Stimulated activated naive B cell treated with anti-CD40 and anti-IgM and Interleukin-4, amounts not matched to agents 10 μg/mL and 1 μg/mL and 100 μg/mL, for 72 hours (primary cell): Measurements from ENCODE around the gene MLH1.

Source experiments
- ATAC-seq, 2 donors: fragments of 150-1000 bp; cut with Tn5 transposase; replicated peaks; 2 replicates each; pipeline ENCODE4 v1.10.0; 2021; ENCODE audit warnings: moderate library complexity in 1 of 2
- DNase-seq: peaks from one replicate; pipeline ENCODE4 v3.0.0; 2021
- H3K27ac Mint-ChIP-seq: one replicate; pipeline ENCODE4 v1.8.0; 2022; ENCODE audit warnings: mild to moderate bottlenecking, mixed read lengths
- H3K27me3 Mint-ChIP-seq, 2 donors: one replicate each; pipeline ENCODE4 v1.8.0; 2022; ENCODE audit warnings: mixed read lengths in 2 of 2
- H3K36me3 Mint-ChIP-seq, 2 donors: one replicate each; pipeline ENCODE4 v1.8.0; 2022; ENCODE audit warnings: mixed read lengths in 2 of 2, mild to moderate bottlenecking in 1 of 2
- H3K4me1 Mint-ChIP-seq, 2 donors: one replicate each; pipeline ENCODE4 v1.8.0; 2022; ENCODE audit warnings: mixed read lengths in 2 of 2, mild to moderate bottlenecking in 1 of 2
- H3K4me3 Mint-ChIP-seq, 2 donors: one replicate each; pipeline ENCODE4 v1.8.0; 2022; ENCODE audit warnings: mild to moderate bottlenecking in 2 of 2, mixed read lengths in 2 of 2, moderate library complexity in 1 of 2
- H3K9me3 Mint-ChIP-seq, 2 donors: one replicate each; pipeline ENCODE4 v1.8.0; 2022; ENCODE audit warnings: mixed read lengths in 2 of 2, mild to moderate bottlenecking in 1 of 2

Gene MLH1

DNA sequence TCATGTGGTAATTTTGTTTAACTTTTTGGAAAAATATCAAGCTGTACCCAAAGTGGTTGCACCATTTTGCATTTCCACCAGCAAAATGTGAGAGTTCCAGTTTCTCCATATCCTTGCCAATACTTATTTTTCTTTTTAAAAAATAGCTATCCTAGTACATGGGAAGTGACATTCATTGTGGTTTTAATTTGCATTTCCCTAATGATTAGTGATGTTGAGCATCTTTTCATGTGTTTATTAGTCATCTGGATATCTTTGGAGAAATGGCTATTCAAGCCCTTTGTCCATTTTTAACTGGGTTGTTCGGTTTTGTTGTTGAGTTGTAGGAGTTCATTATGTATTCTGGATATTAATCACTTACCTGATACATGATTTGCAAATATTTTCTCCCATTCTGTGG is 29.0 kb upstream of the MLH1 start:
- H3K4me1 Mint-ChIP-seq = peaks cover 15 to 20% of the 10 kb centered on the region in 2 donors
- H3K9me3 Mint-ChIP-seq = no peaks in the 10 kb centered on the region
- H3K27me3 Mint-ChIP-seq = no peaks in the 10 kb centered on the region
- no peak overlapping the region for H3K27ac Mint-ChIP-seq
- DNase-seq (no peak), ATAC-seq (no peak)
- H3K36me3 Mint-ChIP-seq = no peaks in the 10 kb centered on the region
- H3K4me3 Mint-ChIP-seq = no peak overlapping the region

DNA sequence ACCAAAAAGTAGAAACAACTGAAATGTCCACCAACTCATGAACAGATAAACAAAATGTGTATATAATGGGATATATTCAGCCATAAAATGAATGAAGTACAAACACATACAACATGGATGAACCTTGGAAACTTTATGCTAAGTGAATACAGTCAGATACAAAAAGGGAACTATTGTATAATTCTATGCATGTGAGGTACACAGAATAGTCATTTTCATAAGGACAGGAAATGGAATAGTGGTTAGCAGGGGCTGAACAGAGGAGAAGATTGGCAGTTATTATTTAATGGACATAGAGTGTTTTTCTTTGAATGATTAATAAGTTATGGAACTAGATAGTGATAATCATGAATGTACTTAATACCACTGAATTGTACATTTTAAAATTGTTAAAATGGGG is 28.5 kb upstream of the MLH1 start:
- Mint-ChIP-seq H3K4me1 (peaks cover 20 to 25% of the 10 kb centered on the region in 2 donors), H3K4me3 (no peak overlapping the region), H3K9me3 (no peaks in the 10 kb centered on the region), H3K27me3 (no peaks in the 10 kb centered on the region), H3K36me3 (no peaks in the 10 kb centered on the region), H3K27ac (no peak overlapping the region)
- no peak for DNase-seq
- peak; percentile 86 to 87 for ATAC-seq

DNA sequence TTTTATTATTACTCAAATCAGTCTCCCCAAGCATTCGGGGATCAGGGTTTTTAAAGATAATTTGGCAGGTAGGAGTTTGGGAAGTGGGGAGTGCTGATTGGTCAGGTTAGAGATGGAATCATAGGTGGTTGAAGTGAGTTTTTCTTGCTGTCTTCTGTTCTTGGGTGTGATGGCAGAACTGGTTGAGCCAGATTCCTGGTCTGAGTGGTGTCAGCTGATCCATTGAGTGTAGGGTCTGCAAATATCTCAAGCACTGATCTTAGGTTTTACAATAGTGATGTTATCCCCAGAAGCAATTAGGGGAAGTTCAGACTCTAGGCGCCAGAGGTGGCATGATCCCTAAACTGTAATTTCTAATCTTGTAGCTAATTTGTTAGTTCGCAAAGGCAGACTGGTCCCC is 27.9 kb upstream of the MLH1 start:
- H3K27me3 Mint-ChIP-seq = no peaks in the 10 kb centered on the region
- H3K4me1 Mint-ChIP-seq = peaks cover 23 to 31% of the 10 kb centered on the region in 2 donors
- no peak overlapping the region for H3K27ac Mint-ChIP-seq
- H3K9me3 Mint-ChIP-seq = no peaks in the 10 kb centered on the region
- no peaks in the 10 kb centered on the region for H3K36me3 Mint-ChIP-seq
- ATAC-seq = no peak
- DNase-seq = no peak
- no peak overlapping the region for H3K4me3 Mint-ChIP-seq

DNA sequence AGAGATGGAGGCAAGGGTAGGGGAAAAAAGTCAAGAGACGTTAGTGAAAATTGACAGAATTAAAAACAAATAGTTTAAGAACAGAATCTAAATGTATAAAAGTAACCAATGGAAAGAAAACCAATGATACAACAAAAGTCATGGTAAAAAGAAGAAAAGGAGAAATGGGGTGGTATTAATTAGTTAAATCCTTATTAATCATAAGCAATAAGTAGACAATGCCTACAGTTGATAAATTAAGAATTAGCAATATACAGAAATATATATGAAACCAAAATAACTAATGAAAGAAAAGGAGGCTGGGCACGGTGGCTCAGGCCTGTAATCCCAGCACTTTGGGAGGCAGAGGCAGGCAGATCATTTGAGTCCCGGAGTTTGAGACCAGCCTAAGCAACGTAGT is 24.2 kb upstream of the MLH1 start:
- H3K27ac Mint-ChIP-seq = peak overlapping the region; percentile 95
- H3K4me1 Mint-ChIP-seq = peaks cover 29 to 36% of the 10 kb centered on the region in 2 donors
- H3K36me3 Mint-ChIP-seq = no peaks in the 10 kb centered on the region
- ATAC-seq = no peak
- no peaks in the 10 kb centered on the region for H3K9me3 Mint-ChIP-seq
- H3K4me3 Mint-ChIP-seq = peak overlapping the region; percentile 21 to 68
- no peak for DNase-seq
- H3K27me3 Mint-ChIP-seq = no peaks in the 10 kb centered on the region

DNA sequence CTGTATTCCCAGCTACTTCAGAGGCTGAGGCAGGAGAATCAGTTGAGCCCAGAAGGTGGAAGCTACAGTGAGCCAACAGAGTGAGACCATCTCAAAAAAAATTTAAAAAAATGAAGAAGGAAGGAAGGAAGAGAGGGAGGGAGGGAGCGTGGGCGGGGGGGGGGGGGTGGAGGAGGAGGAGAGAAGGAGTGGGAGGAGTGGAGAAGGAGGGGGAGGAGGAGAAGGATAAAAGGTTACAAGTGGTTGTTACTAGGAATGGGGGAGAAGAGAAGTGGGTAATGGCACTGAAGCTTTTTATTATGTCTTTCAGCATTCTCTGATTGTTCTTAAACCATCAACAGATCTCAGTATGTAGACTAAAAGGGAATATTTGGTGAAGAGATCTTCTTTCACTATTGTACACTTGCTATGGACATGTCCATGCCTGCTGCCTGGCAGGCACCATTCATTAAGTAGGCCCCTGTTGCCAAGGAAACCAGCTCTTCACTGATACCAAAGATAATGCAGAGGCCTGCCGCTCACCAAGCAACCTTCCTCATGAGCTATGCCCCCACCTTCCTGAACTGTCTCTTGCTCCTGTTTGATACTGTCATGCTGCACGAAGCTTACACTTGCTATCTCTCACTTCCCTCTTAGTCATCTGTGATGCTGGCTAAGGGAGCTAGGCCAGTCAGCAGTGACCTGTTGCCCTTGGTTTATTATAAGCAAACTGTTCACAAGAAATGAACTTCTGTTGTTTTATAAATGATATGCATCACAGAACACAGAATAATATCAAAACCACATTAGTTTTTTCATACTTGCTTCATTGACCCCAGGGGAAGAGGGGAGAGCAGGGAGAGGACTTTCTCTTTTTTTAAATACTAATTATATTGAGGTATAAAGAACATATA is 23.5 kb upstream of the MLH1 start:
- Mint-ChIP-seq H3K27ac (peak overlapping the region; percentile 95), H3K4me3 (peak overlapping the region; percentile 21 to 68), H3K27me3 (no peaks in the 10 kb centered on the region), H3K4me1 (peaks cover 26 to 31% of the 10 kb centered on the region in 2 donors), H3K9me3 (no peaks in the 10 kb centered on the region), H3K36me3 (peaks cover 2% of the 10 kb centered on the region in 2 donors)
- ATAC-seq = peak; percentile 100
- DNase-seq = peak; percentile 76

DNA sequence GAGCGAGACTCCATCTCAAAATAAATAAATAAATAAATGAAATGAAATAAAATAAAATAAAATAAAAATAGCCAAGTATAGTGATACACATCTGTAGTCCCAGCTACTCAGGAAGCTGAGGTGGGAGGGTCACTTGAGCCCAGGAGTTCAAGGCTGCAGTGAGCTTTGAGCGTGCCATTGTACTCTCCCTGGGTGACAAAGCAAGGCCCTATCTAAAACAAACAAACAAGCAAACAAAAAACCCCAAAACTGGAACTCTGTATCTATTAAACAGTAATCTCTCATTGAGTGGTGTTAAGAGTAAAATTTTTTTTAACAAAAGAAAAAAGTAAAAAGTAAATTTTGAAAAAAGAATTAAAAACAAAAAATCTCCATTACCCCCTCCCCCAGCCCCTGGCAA is 21.2 kb upstream of the MLH1 start:
- peaks cover 7 to 15% of the 10 kb centered on the region in 2 donors for H3K36me3 Mint-ChIP-seq
- H3K4me1 Mint-ChIP-seq = peaks cover 18 to 23% of the 10 kb centered on the region in 2 donors
- no peak overlapping the region for H3K27ac Mint-ChIP-seq
- H3K27me3 Mint-ChIP-seq = no peaks in the 10 kb centered on the region
- no peaks in the 10 kb centered on the region for H3K9me3 Mint-ChIP-seq
- no peak for ATAC-seq
- no peak overlapping the region for H3K4me3 Mint-ChIP-seq
- DNase-seq = no peak

DNA sequence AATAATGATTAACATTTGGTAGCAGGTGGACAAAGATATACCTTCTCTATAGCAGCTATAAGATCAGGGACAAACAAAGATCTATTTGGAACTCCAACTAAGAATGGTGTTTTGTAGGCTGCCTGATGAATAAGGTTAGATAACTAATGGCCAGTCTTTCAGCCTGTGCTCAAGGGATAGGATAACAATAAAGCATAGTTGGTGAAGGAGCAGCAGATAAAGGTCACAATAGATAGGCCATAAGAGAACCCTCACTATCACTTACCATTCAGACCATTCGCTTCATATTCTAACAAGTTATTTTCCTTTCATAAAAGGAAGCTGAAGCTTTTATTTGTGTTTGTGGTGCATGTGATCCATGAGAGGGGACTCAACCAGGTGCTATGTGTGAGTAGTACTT is 20.2 kb upstream of the MLH1 start:
- Mint-ChIP-seq H3K4me3 (no peak overlapping the region), H3K27ac (no peak overlapping the region), H3K4me1 (peaks cover 18 to 23% of the 10 kb centered on the region in 2 donors), H3K36me3 (peaks cover 7 to 15% of the 10 kb centered on the region in 2 donors), H3K27me3 (no peaks in the 10 kb centered on the region), H3K9me3 (no peaks in the 10 kb centered on the region)
- no peak for DNase-seq
- no peak for ATAC-seq

DNA sequence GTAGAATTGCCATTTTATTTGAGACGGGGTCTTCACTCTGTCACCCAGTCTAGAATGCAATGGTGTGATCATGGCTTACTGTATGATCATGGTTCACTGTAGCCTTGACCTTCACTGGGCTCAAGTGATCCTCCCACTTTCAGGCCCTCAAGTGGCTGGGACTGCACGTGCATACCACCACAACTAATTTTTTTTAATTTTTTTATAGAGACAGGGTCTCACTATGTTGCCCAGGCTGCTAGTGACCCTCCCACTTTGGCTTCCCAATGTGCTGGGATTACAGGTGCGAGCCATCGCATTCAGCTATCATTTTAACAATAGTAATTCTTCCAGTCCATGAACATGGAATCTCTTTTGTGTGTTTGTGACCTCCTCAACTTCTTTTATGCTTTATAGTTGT is 12.3 kb upstream of the MLH1 start:
- no peak for ATAC-seq
- H3K27me3 Mint-ChIP-seq = no peaks in the 10 kb centered on the region
- DNase-seq = no peak
- H3K27ac Mint-ChIP-seq = no peak overlapping the region
- H3K4me3 Mint-ChIP-seq = no peak overlapping the region
- peaks cover 8 to 12% of the 10 kb centered on the region in 2 donors for H3K9me3 Mint-ChIP-seq
- peaks cover 6 to 7% of the 10 kb centered on the region in 2 donors for H3K4me1 Mint-ChIP-seq
- peaks cover 60 to 66% of the 10 kb centered on the region in 2 donors for H3K36me3 Mint-ChIP-seq

DNA sequence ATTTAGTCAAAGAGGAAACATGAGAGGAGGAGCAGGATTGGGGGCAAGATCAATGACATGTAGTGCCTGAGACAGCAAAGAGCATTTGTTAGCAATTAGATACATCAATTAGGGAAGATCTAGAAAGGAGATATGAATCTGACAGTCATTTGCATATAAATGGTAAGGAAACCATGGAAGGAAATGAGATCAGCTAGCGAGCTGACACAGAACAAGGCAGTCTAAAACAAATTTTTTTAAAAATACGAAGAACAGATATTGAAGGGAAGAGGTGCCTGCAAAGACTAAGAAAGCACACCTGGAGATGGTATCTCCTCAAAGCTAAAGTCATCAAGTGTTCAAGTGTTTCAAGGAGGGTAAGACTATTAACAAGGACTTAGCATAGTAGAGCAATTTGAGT is 5.0 kb upstream of the MLH1 start:
- Mint-ChIP-seq H3K27ac (peak overlapping the region; percentile 1), H3K4me3 (peak overlapping the region; percentile 30 to 41), H3K9me3 (no peaks in the 10 kb centered on the region), H3K27me3 (no peaks in the 10 kb centered on the region), H3K4me1 (peaks cover 17 to 37% of the 10 kb centered on the region in 2 donors), H3K36me3 (peaks cover 37 to 52% of the 10 kb centered on the region in 2 donors)
- DNase-seq (no peak), ATAC-seq (no peak)

DNA sequence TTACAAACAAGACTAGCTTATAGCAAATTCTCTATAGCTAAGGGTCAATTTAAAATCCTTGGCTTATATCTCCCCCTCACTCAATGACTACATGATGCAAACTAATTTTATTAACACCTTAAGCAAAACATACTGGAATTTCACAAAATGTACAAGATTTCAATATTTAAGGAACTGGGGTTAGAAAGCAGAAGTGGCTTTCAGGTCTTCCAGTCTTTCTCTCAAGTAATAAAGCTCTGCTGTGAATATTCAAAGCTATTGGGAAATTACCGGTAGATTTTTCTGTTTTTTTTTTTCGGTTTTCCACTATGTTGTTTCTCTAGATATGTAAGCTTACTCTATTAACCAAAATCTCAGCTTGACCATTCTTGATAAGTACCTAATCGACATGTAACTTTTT is 4.3 kb upstream of the MLH1 start:
- Mint-ChIP-seq H3K36me3 (peaks cover 33 to 47% of the 10 kb centered on the region in 2 donors), H3K4me3 (peak overlapping the region; percentile 68 to 80), H3K4me1 (peaks cover 17 to 37% of the 10 kb centered on the region in 2 donors), H3K27me3 (no peaks in the 10 kb centered on the region), H3K27ac (no peak overlapping the region), H3K9me3 (no peaks in the 10 kb centered on the region)
- DNase-seq (no peak), ATAC-seq (no peak)

DNA sequence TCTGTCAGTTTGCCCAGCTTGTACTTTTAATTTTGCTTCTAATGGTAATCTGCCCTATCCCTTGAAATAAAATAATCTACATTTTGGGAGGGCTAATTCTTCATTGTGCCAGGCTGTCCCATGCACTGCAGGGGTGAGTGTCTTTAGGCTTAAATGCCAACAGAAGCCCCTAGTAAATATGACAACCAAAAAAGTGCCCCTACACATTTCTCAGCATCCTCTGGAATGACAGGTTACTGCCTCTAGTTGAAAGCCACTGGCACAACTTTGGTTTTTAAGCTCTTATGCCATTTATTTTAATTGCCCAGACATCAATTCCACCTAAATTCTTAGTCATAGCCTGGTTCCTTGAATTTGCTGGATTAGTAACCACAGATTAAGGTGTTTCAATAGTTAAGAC is 3.8 kb upstream of the MLH1 start:
- Mint-ChIP-seq H3K36me3 (peaks cover 28 to 41% of the 10 kb centered on the region in 2 donors), H3K27me3 (no peaks in the 10 kb centered on the region), H3K4me3 (peak overlapping the region; percentile 68 to 80), H3K9me3 (no peaks in the 10 kb centered on the region), H3K4me1 (peaks cover 19 to 37% of the 10 kb centered on the region in 2 donors), H3K27ac (no peak overlapping the region)
- ATAC-seq (no peak), DNase-seq (no peak)

DNA sequence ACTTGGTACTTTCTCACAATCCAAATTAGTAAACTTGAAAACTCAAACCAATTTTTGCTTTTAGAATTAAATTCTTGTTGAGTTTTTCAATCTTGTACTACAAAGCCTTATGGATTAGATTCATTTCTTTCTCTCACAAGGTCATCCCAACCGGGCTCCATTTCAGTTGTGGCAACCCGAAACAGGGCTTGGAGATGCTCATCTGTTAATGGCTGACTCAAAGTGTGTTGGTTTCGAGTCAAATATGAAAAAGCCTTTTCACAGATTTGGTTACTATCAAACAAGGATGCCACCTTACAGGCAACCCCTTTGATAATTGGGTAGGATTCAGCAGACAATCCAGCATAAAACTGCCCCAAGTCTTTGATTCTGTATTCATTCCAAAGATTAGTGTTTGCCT is 2.2 kb upstream of the MLH1 start:
- peaks cover 18 to 28% of the 10 kb centered on the region in 2 donors for H3K36me3 Mint-ChIP-seq
- peak overlapping the region in 1 of 2 donors; percentile 36 for H3K4me3 Mint-ChIP-seq
- no peaks in the 10 kb centered on the region for H3K27me3 Mint-ChIP-seq
- H3K27ac Mint-ChIP-seq = no peak overlapping the region
- H3K9me3 Mint-ChIP-seq = no peaks in the 10 kb centered on the region
- DNase-seq = no peak
- no peak for ATAC-seq
- peaks cover 15 to 29% of the 10 kb centered on the region in 2 donors for H3K4me1 Mint-ChIP-seq

DNA sequence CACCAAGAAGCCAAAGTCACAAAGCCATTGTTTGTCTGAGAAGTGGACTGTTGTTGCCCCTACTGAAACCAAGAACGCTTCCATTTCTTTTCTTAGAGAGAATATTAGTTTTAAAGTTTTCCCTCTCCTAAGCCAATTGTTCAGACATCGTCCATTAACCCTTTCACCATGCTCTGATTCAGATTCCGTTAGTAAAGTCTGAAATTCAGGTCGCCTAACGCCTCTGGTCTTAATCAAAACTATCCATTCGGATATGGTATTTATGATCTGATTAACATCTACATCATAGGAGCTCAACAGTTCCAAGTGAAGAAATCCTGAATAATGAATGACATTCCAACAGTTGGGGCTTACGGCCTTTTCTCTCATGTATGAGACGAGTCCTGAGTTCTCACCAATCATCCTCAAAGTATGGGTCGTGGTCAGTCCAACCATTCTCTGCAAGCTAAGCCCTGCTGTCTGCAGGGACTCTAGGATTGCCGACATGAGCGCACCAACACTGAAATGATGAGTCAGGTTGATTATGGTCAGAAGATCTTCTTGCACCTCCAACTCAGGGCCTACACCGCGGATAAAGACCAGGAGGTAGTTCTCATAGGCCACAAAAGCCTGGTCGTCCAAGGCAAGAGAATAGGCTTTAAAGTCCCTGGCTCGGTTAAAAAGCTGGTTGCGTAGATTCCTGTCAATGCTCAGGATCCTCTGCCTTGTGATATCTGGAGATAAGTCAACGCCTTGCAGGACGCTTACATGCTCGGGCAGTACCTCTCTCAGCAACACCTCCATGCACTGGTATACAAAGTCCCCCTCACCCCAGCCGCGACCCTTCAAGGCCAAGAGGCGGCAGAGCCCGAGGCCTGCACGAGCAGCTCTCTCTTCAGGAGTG is 1.2 kb upstream of the MLH1 start:
- Mint-ChIP-seq H3K36me3 (peaks cover 21 to 27% of the 10 kb centered on the region in 2 donors), H3K27ac (no peak overlapping the region)

DNA sequence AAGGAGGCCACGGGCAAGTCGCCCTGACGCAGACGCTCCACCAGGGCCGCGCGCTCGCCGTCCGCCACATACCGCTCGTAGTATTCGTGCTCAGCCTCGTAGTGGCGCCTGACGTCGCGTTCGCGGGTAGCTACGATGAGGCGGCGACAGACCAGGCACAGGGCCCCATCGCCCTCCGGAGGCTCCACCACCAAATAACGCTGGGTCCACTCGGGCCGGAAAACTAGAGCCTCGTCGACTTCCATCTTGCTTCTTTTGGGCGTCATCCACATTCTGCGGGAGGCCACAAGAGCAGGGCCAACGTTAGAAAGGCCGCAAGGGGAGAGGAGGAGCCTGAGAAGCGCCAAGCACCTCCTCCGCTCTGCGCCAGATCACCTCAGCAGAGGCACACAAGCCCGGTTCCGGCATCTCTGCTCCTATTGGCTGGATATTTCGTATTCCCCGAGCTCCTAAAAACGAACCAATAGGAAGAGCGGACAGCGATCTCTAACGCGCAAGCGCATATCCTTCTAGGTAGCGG is 452 bp upstream of the MLH1 start, which contains the start of gene EPM2AIP1:
Gene EPM2AIP1 (minus strand): TSS at position 326 of the 520 bp plus-strand sequence. CDS start 54 bp downstream, at position 272.
- Mint-ChIP-seq H3K27me3 (no peaks in the 10 kb centered on the region), H3K36me3 (peaks cover 23 to 27% of the 10 kb centered on the region in 2 donors), H3K4me1 (peaks cover 21 to 33% of the 10 kb centered on the region in 2 donors), H3K9me3 (no peaks in the 10 kb centered on the region), H3K4me3 (no peak within 1 kb of the TSS), H3K27ac (no peak within 1 kb of the TSS)
- ATAC-seq (peak; percentile 88 to 89), DNase-seq (no peak)

More for the DNA sequence above, 1.2 kb upstream of the MLH1 start:
- ATAC-seq = no peak
- Mint-ChIP-seq H3K27me3 (no peaks in the 10 kb centered on the region), H3K4me3 (no peak overlapping the region), H3K9me3 (no peaks in the 10 kb centered on the region), H3K4me1 (peaks cover 19 to 32% of the 10 kb centered on the region in 2 donors)
- peak; percentile 14 for DNase-seq
